ENCODE results near the gene NOL6.

GRCh38 chr9:33465096-33465495 is 8.6 kb downstream of the NOL6 start:
- TF ChIP-seq CTCF (IDR thresholded peaks at IDR 0.05) (no peak), POLR2A (IDR thresholded peaks at IDR 0.05) (no peak)
